Smooth muscle cell (in vitro differentiated cells): ENCODE results near the gene RAPGEF6. TPM values are rescaled to one million over a fixed set of nuclear protein-coding genes. Genes with fewer than 3 reads are reported as not detected.

ENCODE experiments used
- DNase-seq: peaks from one replicate; lab custom pipeline; 2025; ENCODE audit not compliant: unreplicated experiment; lab: John Stamatoyannopoulos, UW
- H2AFZ ChIP-seq: fragments of 200-600 bp; sonication (generic); 2 replicates; pipeline ENCODE4 v1.6.0; 2016; ENCODE audit warnings: antibody characterized with exemption, low read depth, mild to moderate bottlenecking
- H3F3A ChIP-seq: fragments of 200-600 bp; sonication (generic); 2 replicates; pipeline ENCODE4 v1.6.0; 2017; ENCODE audit warnings: antibody characterized with exemption, low read depth
- H3K27ac ChIP-seq: fragments of 200-600 bp; sonication (generic); 2 replicates; pipeline ENCODE4 v1.5.1; 2016; ENCODE audit warnings: low read depth, mild to moderate bottlenecking
- H3K27me3 ChIP-seq: fragments of 200-600 bp; sonication (generic); 2 replicates; pipeline ENCODE4 v1.6.1; 2016; ENCODE audit warnings: low read depth, mild to moderate bottlenecking
- H3K36me3 ChIP-seq: fragments of 200-600 bp; sonication (generic); 2 replicates; pipeline ENCODE4 v1.5.1; 2016; ENCODE audit warnings: low read depth
- H3K4me1 ChIP-seq: fragments of 200-600 bp; sonication (generic); 2 replicates; pipeline ENCODE4 v1.5.1; 2016; ENCODE audit warnings: low read depth
- H3K4me2 ChIP-seq: fragments of 200-600 bp; sonication (generic); 2 replicates; pipeline ENCODE4 v1.6.0; 2016; ENCODE audit warnings: mild to moderate bottlenecking
- H3K4me3 ChIP-seq: fragments of 200-600 bp; sonication (generic); 2 replicates; pipeline ENCODE4 v1.5.1; 2016; ENCODE audit warnings: mild to moderate bottlenecking
- H3K79me2 ChIP-seq: fragments of 200-600 bp; sonication (generic); 2 replicates; pipeline ENCODE4 v1.6.0; 2016; ENCODE audit warnings: low read depth, mild to moderate bottlenecking
- H3K9ac ChIP-seq: fragments of 200-600 bp; sonication (generic); 2 replicates; pipeline ENCODE4 v1.6.0; 2016; ENCODE audit warnings: low read depth
- H3K9me3 ChIP-seq: fragments of 200-600 bp; sonication (generic); replicated peaks from 2 replicates; pipeline ENCODE4 v1.5.1; 2016; ENCODE audit warnings: low read depth
- H4K20me1 ChIP-seq: fragments of 200-600 bp; sonication (generic); 2 replicates; pipeline ENCODE4 v1.6.0; 2016; ENCODE audit warnings: low read depth
- CTCF ChIP-seq: fragments of 200-600 bp; sonication (generic); IDR thresholded peaks from 2 replicates; pipeline ENCODE4 v1.5.1; 2017; ENCODE audit warnings: borderline replicate concordance, mild to moderate bottlenecking, antibody characterized with exemption; ENCODE audit not compliant: insufficient read depth, poor library complexity, severe bottlenecking
- WGBS: methylation state at CpG from one replicate; pipeline ENCODE4 v1.1.7; 2016; ENCODE audit warnings: low lambda C conversion rate; 5-methylcytosine and 5-hydroxymethylcytosine counted together
- polyA plus RNA-seq: library from polyadenylated mRNA; unstranded; fragments of >200 nt; fragmentation: Nextera tagmentation; extraction: Ambion mirVana; gene quantifications from 2 replicates; pipeline ENCODE4 v1.2.1, GENCODE V29; 2016
- total RNA-seq: library from RNA; depleted of rRNA; stranded (reverse); fragments of >200 nt; gene quantifications from 2 replicates; pipeline ENCODE4 v1.2.3, GENCODE V29; 2014

The RAPGEF6 gene
- total and polyA plus RNA-seq, 2 experiments from 2014 or later = 1.9 to 13.3 TPM

- H3F3A ChIP-seq = no peaks in the 10 kb centered on the region
- DNase-seq = no peak
- no peaks in the 10 kb centered on the region for H3K36me3 ChIP-seq
- no peaks in the 10 kb centered on the region for H3K9me3 ChIP-seq
- H3K4me2 ChIP-seq = no peak overlapping the region
- H3K27me3 ChIP-seq = no peaks in the 10 kb centered on the region
- 89% methylated on average over 2 of the region's 2 CpGs for WGBS
- H3K4me3 ChIP-seq = no peak overlapping the region
- TF ChIP-seq CTCF = peak; percentile 42
- H2AFZ ChIP-seq = no peak overlapping the region
- no peaks in the 10 kb centered on the region for H3K79me2 ChIP-seq
- no peaks in the 10 kb centered on the region for H4K20me1 ChIP-seq
- H3K4me1 ChIP-seq = no peaks in the 10 kb centered on the region
- H3K9ac ChIP-seq = no peak overlapping the region
- no peak overlapping the region for H3K27ac ChIP-seq
Observed at GRCh38 chr5:131423056-131423455, 212.0 kb downstream of the RAPGEF6 start.

GRCh38 chr5:131419877-131420276 is 215.2 kb downstream of the RAPGEF6 start:
- Histone ChIP-seq H3K4me1 (no peaks in the 10 kb centered on the region), H3K9me3 (no peaks in the 10 kb centered on the region), H2AFZ (no peak overlapping the region), H4K20me1 (no peaks in the 10 kb centered on the region), H3K4me2 (no peak overlapping the region), H3K27me3 (no peaks in the 10 kb centered on the region), H3K4me3 (no peak overlapping the region), H3K27ac (no peak overlapping the region), H3F3A (no peaks in the 10 kb centered on the region), H3K36me3 (no peaks in the 10 kb centered on the region), H3K79me2 (no peaks in the 10 kb centered on the region), H3K9ac (no peak overlapping the region)
- TF ChIP-seq CTCF = no peak
- WGBS = 82% methylated on average over 4 of the region's 4 CpGs
- no peak for DNase-seq

GRCh38 chr5:131418846-131419245 is 216.2 kb downstream of the RAPGEF6 start:
- Histone ChIP-seq H3K79me2 (no peaks in the 10 kb centered on the region), H3K4me3 (no peak overlapping the region), H3K27me3 (no peaks in the 10 kb centered on the region), H3K4me1 (no peaks in the 10 kb centered on the region), H3K27ac (no peak overlapping the region), H3K36me3 (no peaks in the 10 kb centered on the region), H3K9ac (no peak overlapping the region), H2AFZ (no peak overlapping the region), H3K4me2 (no peak overlapping the region), H4K20me1 (no peaks in the 10 kb centered on the region), H3K9me3 (no peaks in the 10 kb centered on the region), H3F3A (no peaks in the 10 kb centered on the region)
- TF ChIP-seq CTCF = no peak
- WGBS = 95% methylated on average over 7 of the region's 7 CpGs
- no peak for DNase-seq

GRCh38 chr5:131417240-131417869 is 217.7 kb downstream of the RAPGEF6 start:
- peak; percentile 86 for TF ChIP-seq CTCF
- Histone ChIP-seq H3K4me2 (no peak overlapping the region), H3K36me3 (no peaks in the 10 kb centered on the region), H3F3A (no peaks in the 10 kb centered on the region), H3K27me3 (no peaks in the 10 kb centered on the region), H3K4me3 (no peak overlapping the region), H3K9me3 (no peaks in the 10 kb centered on the region), H3K4me1 (no peaks in the 10 kb centered on the region), H3K79me2 (no peaks in the 10 kb centered on the region), H2AFZ (no peak overlapping the region), H4K20me1 (no peaks in the 10 kb centered on the region), H3K9ac (no peak overlapping the region), H3K27ac (no peak overlapping the region)
- WGBS = 19% methylated on average over 7 of the region's 7 CpGs
- peak; percentile 14 for DNase-seq
